Ascending aorta (tissue), 2 donors: ENCODE data around the gene LARGE1. TPM values are rescaled to one million over a fixed set of nuclear protein-coding genes. Genes with fewer than 3 reads are reported as not detected.

Experiments used
- DNase-seq, 2 donors: peaks; one replicate each; pipeline ENCODE4 v3.0.0-alpha.2; 2019; ENCODE audit warnings: low spot score in 2 of 2
- H3K27ac ChIP-seq, 2 donors: fragments of 200-600 bp; sonication (generic); one replicate each; pipeline ENCODE4 v1.5.1; 2016 to 2017; ENCODE audit warnings: mild to moderate bottlenecking in 1 of 2
- H3K27me3 ChIP-seq: fragments of 200-600 bp; sonication (generic); one replicate; pipeline ENCODE4 v1.5.1; 2017
- H3K36me3 ChIP-seq, 2 donors: fragments of 200-600 bp; sonication (generic); one replicate each; pipeline ENCODE4 v1.5.1; 2016
- H3K4me1 ChIP-seq, 2 donors: fragments of 200-600 bp; sonication (generic); one replicate each; pipeline ENCODE4 v1.5.1; 2016 to 2017; ENCODE audit warnings: mild to moderate bottlenecking in 1 of 2
- H3K4me3 ChIP-seq, 2 donors: fragments of 200-600 bp; sonication (generic); one replicate each; pipeline ENCODE4 v1.5.1; 2016 to 2017; ENCODE audit warnings: mild to moderate bottlenecking in 1 of 2
- H3K9me3 ChIP-seq, 2 donors: fragments of 200-600 bp; sonication (generic); one replicate each; pipeline ENCODE4 v1.5.1; 2016
- CTCF ChIP-seq, 3 experiments: fragments of 200-600 bp in 2 of 3; fragments of 450-650 bp in 1 of 3; sonication (generic) in 2 of 3; IDR thresholded peaks; one replicate each; pipeline ENCODE4 v1.5.1; 2016 to 2019; ENCODE audit warnings: antibody characterized with exemption in 3 of 3, mild to moderate bottlenecking in 1 of 3, moderate library complexity in 1 of 3
- intact Hi-C: fragments of 100-400 bp; cut with DNase I; formaldehyde crosslinking; loops from one replicate; pipeline ENCODE4 v1.15.1; 2023
- total RNA-seq: library from RNA; depleted of rRNA; stranded (reverse); fragments of >200 nt; gene quantifications from one replicate; pipeline ENCODE4 v1.1.0, GENCODE V29; 2016

The LARGE1 gene
- total RNA-seq, 1 donor from 2014 or later = 40.6 TPM

- intact Hi-C loops = no loop called here
- TF ChIP-seq CTCF (IDR thresholded peaks at IDR 0.05) = no peak
Measured at GRCh38 chr22:33896575-33897447, 23.5 kb downstream of the LARGE1 start.

GRCh38 chr22:33896154-33896553, 24.1 kb downstream of the LARGE1 start:
- H3K9me3 ChIP-seq = no peaks in the 10 kb centered on the region
- DNase-seq = no peak
- H3K27ac ChIP-seq = no peak overlapping the region
- no peak overlapping the region for H3K4me3 ChIP-seq
- no peak for TF ChIP-seq CTCF (IDR thresholded peaks at IDR 0.05)
- H3K4me1 ChIP-seq = no peaks in the 10 kb centered on the region
- H3K27me3 ChIP-seq = no peaks in the 10 kb centered on the region
- intact Hi-C loops = no loop called here
- H3K36me3 ChIP-seq = no peaks in the 10 kb centered on the region

More at GRCh38 chr22:33896575-33897447, 23.5 kb downstream of the LARGE1 start:
- Histone ChIP-seq H3K4me1 (no peaks in the 10 kb centered on the region), H3K27me3 (no peaks in the 10 kb centered on the region), H3K9me3 (no peaks in the 10 kb centered on the region), H3K36me3 (no peaks in the 10 kb centered on the region), H3K27ac (no peak overlapping the region), H3K4me3 (no peak overlapping the region)
- no peak for DNase-seq

GRCh38 chr22:33895444-33895843, 24.8 kb downstream of the LARGE1 start:
- no peaks in the 10 kb centered on the region for H3K27me3 ChIP-seq
- no peaks in the 10 kb centered on the region for H3K36me3 ChIP-seq
- intact Hi-C loops = no loop called here
- no peak for TF ChIP-seq CTCF (IDR thresholded peaks at IDR 0.05)
- H3K27ac ChIP-seq = no peak overlapping the region
- no peak overlapping the region for H3K4me3 ChIP-seq
- no peaks in the 10 kb centered on the region for H3K9me3 ChIP-seq
- no peaks in the 10 kb centered on the region for H3K4me1 ChIP-seq
- no peak for DNase-seq

- Histone ChIP-seq H3K4me3 (no peak overlapping the region), H3K27me3 (no peaks in the 10 kb centered on the region), H3K4me1 (no peaks in the 10 kb centered on the region), H3K9me3 (no peaks in the 10 kb centered on the region), H3K36me3 (no peaks in the 10 kb centered on the region), H3K27ac (no peak overlapping the region)
- no peak for TF ChIP-seq CTCF (IDR thresholded peaks at IDR 0.05)
- no peak for DNase-seq
- intact Hi-C loops = no loop called here
Measured at GRCh38 chr22:33894515-33894914, 25.8 kb downstream of the LARGE1 start.

- H3K27me3 ChIP-seq = no peaks in the 10 kb centered on the region
- peaks cover 0 to 2% of the 10 kb centered on the region in 2 donors for H3K4me1 ChIP-seq
- H3K9me3 ChIP-seq = no peaks in the 10 kb centered on the region
- no peak overlapping the region for H3K27ac ChIP-seq
- intact Hi-C loops = no loop called here
- TF ChIP-seq CTCF (IDR thresholded peaks at IDR 0.05) = no peak
- no peaks in the 10 kb centered on the region for H3K36me3 ChIP-seq
- DNase-seq = no peak
- no peak overlapping the region for H3K4me3 ChIP-seq
Measured at GRCh38 chr22:33894036-33894435, 26.2 kb downstream of the LARGE1 start.
